PC-3 (cell line): ENCODE data around the gene PRDM2. TPM values are rescaled to one million over a fixed set of nuclear protein-coding genes. Genes with fewer than 3 reads are reported as not detected.
A peak's percentile ranks its signal among the peaks of the same experiment; 100 is the strongest.

Source experiments
- ATAC-seq: fragments of 200-7000 bp; cut with Tn5 transposase; 2 replicates; pipeline ENCODE4 v1.9.1; 2020; ENCODE audit warnings: mild to moderate bottlenecking, moderate library complexity
- BruUV-seq: library from RNA; stranded (reverse); fragments of 400-500 nt; replicated peaks from 2 replicates; lab custom pipeline; 2021; lab: Mats Ljungman, UMichigan
- CTCF ChIA-PET: fragments of 300-600 bp; sonication (Branson Sonifier 250); formaldehyde crosslinking; loops from one replicate; lab custom pipeline; 2022; ENCODE audit warnings: antibody characterized with exemption; lab: Charles Lee
- POLR2A ChIA-PET: fragments of 300-600 bp; sonication (Branson Sonifier 250); formaldehyde crosslinking; loops from one replicate; lab custom pipeline; 2022; ENCODE audit warnings: antibody characterized with exemption; ENCODE audit not compliant: unreplicated experiment; lab: Charles Lee
- DNase-seq: peaks from one replicate; pipeline ENCODE4 v3.0.0-alpha.2; 2015
- H2AFZ ChIP-seq: fragments of 300-600 bp; sonication (generic); 2 replicates; pipeline ENCODE4 v1.6.0; 2016; ENCODE audit warnings: antibody characterized with exemption, low read length
- H3F3A ChIP-seq: fragments of 300-600 bp; sonication (generic); one replicate; pipeline ENCODE4 v1.6.0; 2017; ENCODE audit warnings: antibody characterized with exemption, low read length, control low read depth, mild to moderate bottlenecking; ENCODE audit not compliant: unreplicated experiment
- H3K27ac ChIP-seq: fragments of 300-600 bp; sonication (generic); 2 replicates; pipeline ENCODE4 v1.5.1; 2016; ENCODE audit warnings: mild to moderate bottlenecking, low read length
- H3K27me3 ChIP-seq: fragments of 300-600 bp; sonication (generic); 2 replicates; pipeline ENCODE4 v1.6.1; 2016; ENCODE audit warnings: low read length, mixed read lengths
- H3K36me3 ChIP-seq: fragments of 300-600 bp; sonication (generic); 2 replicates; pipeline ENCODE4 v1.6.1; 2016; ENCODE audit warnings: low read depth, mixed run types, low read length, mixed read lengths
- H3K4me1 ChIP-seq: fragments of 300-600 bp; sonication (generic); 2 replicates; pipeline ENCODE4 v1.5.1; 2016; ENCODE audit warnings: low read length; ENCODE audit not compliant: insufficient read depth
- H3K4me2 ChIP-seq: fragments of 300-600 bp; sonication (generic); 2 replicates; pipeline ENCODE4 v1.6.0; 2016; ENCODE audit warnings: low read length
- H3K4me3 ChIP-seq: fragments of 300-600 bp; sonication (generic); 2 replicates; pipeline ENCODE4 v1.5.1; 2016; ENCODE audit warnings: mild to moderate bottlenecking, low read length, mixed read lengths
- H3K79me2 ChIP-seq: fragments of 300-600 bp; sonication (generic); 2 replicates; pipeline ENCODE4 v1.6.1; 2017; ENCODE audit warnings: low read length, mixed read lengths
- H3K9ac ChIP-seq: fragments of 300-600 bp; sonication (generic); 2 replicates; pipeline ENCODE4 v1.6.0; 2016; ENCODE audit warnings: mild to moderate bottlenecking, low read length
- H3K9me2 ChIP-seq: fragments of 300-600 bp; sonication (generic); replicated peaks from 2 replicates; pipeline ENCODE4 v1.6.1; 2016; ENCODE audit warnings: mixed run types, low read length, mixed read lengths
- H3K9me3 ChIP-seq: fragments of 300-600 bp; sonication (generic); 2 replicates; pipeline ENCODE4 v1.6.1; 2016; ENCODE audit warnings: low read length, mixed read lengths
- H4K20me1 ChIP-seq: fragments of 300-600 bp; sonication (generic); 2 replicates; pipeline ENCODE4 v1.6.1; 2016; ENCODE audit warnings: low read length, mixed read lengths
- CTCF ChIP-seq: fragments of 300-600 bp; sonication (generic); conservative IDR thresholded peaks from 2 replicates; pipeline ENCODE4 v1.5.1; 2017; ENCODE audit warnings: antibody characterized with exemption, low read depth, mild to moderate bottlenecking, low read length
- EZH2 ChIP-seq: fragments of 300-600 bp; sonication (generic); IDR thresholded peaks from one replicate; pipeline ENCODE4 v1.6.1; 2017; ENCODE audit warnings: antibody characterized with exemption, mild to moderate bottlenecking, low read length; ENCODE audit not compliant: unreplicated experiment
- EZH2phosphoT487 ChIP-seq: fragments of 300-600 bp; sonication (generic); IDR thresholded peaks from 2 replicates; pipeline ENCODE4 v1.6.1; 2018; ENCODE audit warnings: mild to moderate bottlenecking, antibody characterized with exemption, low read length, borderline replicate concordance
- intact Hi-C: fragments of 100-400 bp; cut with micrococcal nuclease; formaldehyde crosslinking; loops from 2 replicates; pipeline ENCODE4 v1.9.0; 2023
- total RNA-seq: library from RNA; depleted of rRNA; stranded (reverse); fragments of >200 nt; gene quantifications from 2 replicates; pipeline ENCODE4 v1.2.3, GENCODE V29; 2014

Gene PRDM2
- total RNA-seq, 1 experiment from 2014 or later: 9.4 TPM

- POLR2A ChIA-PET: no interaction called here
Measured at GRCh38 chr1:13722808-13723360, 22.9 kb downstream of the PRDM2 start.

GRCh38 chr1:13723810-13724209, 23.8 kb downstream of the PRDM2 start:
- Histone ChIP-seq H3K9ac (no peak overlapping the region), H3K79me2 (0 out of 2 replicates have a peak, but pooled peaks cover 7% of the 10 kb centered on the region), H3K9me2 (no peaks in the 10 kb centered on the region), H4K20me1 (peaks cover 4% of the 10 kb centered on the region; the same call in 1 of the 2 replicates), H3F3A (no peaks in the 10 kb centered on the region), H2AFZ (no peak overlapping the region), H3K4me1 (no peaks in the 10 kb centered on the region), H3K27me3 (no peaks in the 10 kb centered on the region), H3K4me2 (no peak overlapping the region), H3K27ac (no peak overlapping the region), H3K4me3 (no peak overlapping the region), H3K36me3 (no peaks in the 10 kb centered on the region), H3K9me3 (no peaks in the 10 kb centered on the region)
- TF ChIP-seq CTCF (no peak), EZH2phosphoT487 (no peak), EZH2 (no peak)
- ChIA-PET POLR2A (no interaction called here), CTCF (no interaction called here)
- no TSS peak for BruUV-seq
- ATAC-seq: no peak
- intact Hi-C loops: no loop called here
- no peak for DNase-seq

More at GRCh38 chr1:13722808-13723360, 22.9 kb downstream of the PRDM2 start:
- H3K4me3 ChIP-seq: no peak overlapping the region
- H3K4me2 ChIP-seq: no peak overlapping the region
- no TSS peak for BruUV-seq
- DNase-seq (no peak), ATAC-seq (no peak)
- H3K36me3 ChIP-seq: no peaks in the 10 kb centered on the region
- no peak for TF ChIP-seq EZH2
- TF ChIP-seq EZH2phosphoT487: no peak
- TF ChIP-seq CTCF: no peak
- intact Hi-C loops: no loop called here
- H2AFZ ChIP-seq: no peak overlapping the region
- H3K9me3 ChIP-seq: no peaks in the 10 kb centered on the region
- H3K9me2 ChIP-seq: no peaks in the 10 kb centered on the region
- peaks cover 4% of the 10 kb centered on the region; the same call in 1 of the 2 replicates for H4K20me1 ChIP-seq
- H3F3A ChIP-seq: no peaks in the 10 kb centered on the region
- H3K27ac ChIP-seq: no peak overlapping the region
- no peak overlapping the region for H3K9ac ChIP-seq
- H3K79me2 ChIP-seq: 0 out of 2 replicates have a peak, but pooled peaks cover 6% of the 10 kb centered on the region
- CTCF ChIA-PET: no interaction called here
- no peaks in the 10 kb centered on the region for H3K27me3 ChIP-seq
- H3K4me1 ChIP-seq: no peaks in the 10 kb centered on the region

- CTCF ChIA-PET: interaction anchor here (0.6 kb wide), 1 partner anchor 22 kb away, joined by 4 read pairs; no protein-coding TSS in a partner anchor
- H3K9me3 ChIP-seq: no peaks in the 10 kb centered on the region
- no peaks in the 10 kb centered on the region for H3K9me2 ChIP-seq
- no peak overlapping the region for H3K27ac ChIP-seq
- no peaks in the 10 kb centered on the region for H3F3A ChIP-seq
- 0 out of 2 replicates have a peak, but pooled peaks cover 5% of the 10 kb centered on the region for H3K79me2 ChIP-seq
- H3K27me3 ChIP-seq: no peaks in the 10 kb centered on the region
- ATAC-seq: peak; percentile 90
- no peaks in the 10 kb centered on the region for H3K36me3 ChIP-seq
- H3K4me3 ChIP-seq: no peak overlapping the region
- peak; percentile 60 for DNase-seq
- H2AFZ ChIP-seq: no peak overlapping the region
- no peak overlapping the region for H3K4me2 ChIP-seq
- BruUV-seq: no TSS peak
- 0 out of 2 replicates have a peak, but pooled peaks cover 4% of the 10 kb centered on the region for H4K20me1 ChIP-seq
- H3K4me1 ChIP-seq: no peaks in the 10 kb centered on the region
- no peak overlapping the region for H3K9ac ChIP-seq
- TF ChIP-seq CTCF (peak; percentile 73), EZH2 (no peak)
- POLR2A ChIA-PET: interaction anchor here (0.6 kb wide), 1 partner anchor 61 kb away, joined by 4 read pairs; no protein-coding TSS in a partner anchor
- intact Hi-C loops: loop anchor here (1.0 to 5.0 kb wide), 2 partner anchors 60 to 258 kb away; no protein-coding TSS in a partner anchor
Measured at GRCh38 chr1:13725714-13726175, 25.8 kb downstream of the PRDM2 start.
